ENCODE data around the gene MESD. TPM values are rescaled to one million over a fixed set of nuclear protein-coding genes. Genes with fewer than 3 reads are reported as not detected.

Gene MESD
- total RNA-seq, 1 experiment from 2014 or later, result 30.2 TPM

GRCh38 chr15:80944818-80945217 is 44.8 kb downstream of the MESD start:
- intact Hi-C loops (cut with micrococcal nuclease), result no loop called here
- POLR2A ChIA-PET, result no interaction called here

GRCh38 chr15:80942746-80943565 is 46.7 kb downstream of the MESD start:
- Mint-ChIP-seq H3K4me1 (ENCODE audit: insufficient read depth, unreplicated experiment) (no peaks in the 10 kb centered on the region), H3K27ac (ENCODE audit: low read depth, unreplicated experiment) (no peak overlapping the region), H3K4me3 (ENCODE audit: unreplicated experiment) (no peak overlapping the region), H3K36me3 (ENCODE audit: insufficient read depth, unreplicated experiment) (peaks cover 3% of the 10 kb centered on the region), H3K27me3 (ENCODE audit: insufficient read depth, unreplicated experiment) (no peaks in the 10 kb centered on the region), H3K9me3 (ENCODE audit: unreplicated experiment) (no peaks in the 10 kb centered on the region)
- BruUV-seq (replicated peaks), result no TSS peak
- no peak for DNase-seq (ENCODE audit: unreplicated experiment)
- POLR2A ChIA-PET, result no interaction called here
- no peak for TF ChIP-seq CTCF (IDR thresholded peaks at IDR 0.05; ENCODE audit: unreplicated experiment)
- intact Hi-C loops (cut with micrococcal nuclease), result no loop called here
- CTCF ChIA-PET, result interaction anchor here (0.6 kb wide), 1 partner anchor 447 kb away, joined by 3 read pairs; no protein-coding TSS in a partner anchor

More at GRCh38 chr15:80944818-80945217, 44.8 kb downstream of the MESD start:
- BruUV-seq (replicated peaks), result no TSS peak
- H3K9me3 Mint-ChIP-seq (ENCODE audit: unreplicated experiment), result no peaks in the 10 kb centered on the region
- no peak for DNase-seq (ENCODE audit: unreplicated experiment)
- peaks cover 7% of the 10 kb centered on the region for H3K36me3 Mint-ChIP-seq (ENCODE audit: insufficient read depth, unreplicated experiment)
- CTCF ChIA-PET, result interaction anchor here (0.6 kb wide), 1 partner anchor 506 kb away, joined by 3 read pairs; no protein-coding TSS in a partner anchor
- H3K27ac Mint-ChIP-seq (ENCODE audit: low read depth, unreplicated experiment), result no peak overlapping the region
- no peak overlapping the region for H3K4me3 Mint-ChIP-seq (ENCODE audit: unreplicated experiment)
- no peaks in the 10 kb centered on the region for H3K27me3 Mint-ChIP-seq (ENCODE audit: insufficient read depth, unreplicated experiment)
- no peaks in the 10 kb centered on the region for H3K4me1 Mint-ChIP-seq (ENCODE audit: insufficient read depth, unreplicated experiment)
- TF ChIP-seq CTCF (IDR thresholded peaks at IDR 0.05; ENCODE audit: unreplicated experiment), result no peak

GRCh38 chr15:80942266-80942665 is 47.4 kb downstream of the MESD start:
- no peak overlapping the region for H3K4me3 Mint-ChIP-seq (ENCODE audit: unreplicated experiment)
- no TSS peak for BruUV-seq (replicated peaks)
- H3K27ac Mint-ChIP-seq (ENCODE audit: low read depth, unreplicated experiment), result no peak overlapping the region
- H3K9me3 Mint-ChIP-seq (ENCODE audit: unreplicated experiment), result no peaks in the 10 kb centered on the region
- H3K27me3 Mint-ChIP-seq (ENCODE audit: insufficient read depth, unreplicated experiment), result no peaks in the 10 kb centered on the region
- H3K4me1 Mint-ChIP-seq (ENCODE audit: insufficient read depth, unreplicated experiment), result no peaks in the 10 kb centered on the region
- no peak for TF ChIP-seq CTCF (IDR thresholded peaks at IDR 0.05; ENCODE audit: unreplicated experiment)
- POLR2A ChIA-PET, result no interaction called here
- no peaks in the 10 kb centered on the region for H3K36me3 Mint-ChIP-seq (ENCODE audit: insufficient read depth, unreplicated experiment)
- DNase-seq (ENCODE audit: unreplicated experiment), result no peak
- CTCF ChIA-PET, result interaction anchor here (0.7 to 1.1 kb wide), 4 partner anchors 12 to 446 kb away, joined by 3 to 5 read pairs (median 4); partner anchors contain the start of gene CEMIP
- intact Hi-C loops (cut with micrococcal nuclease), result no loop called here

- H3K36me3 Mint-ChIP-seq (ENCODE audit: insufficient read depth, unreplicated experiment), result no peaks in the 10 kb centered on the region
- no peaks in the 10 kb centered on the region for H3K27me3 Mint-ChIP-seq (ENCODE audit: insufficient read depth, unreplicated experiment)
- TF ChIP-seq CTCF (IDR thresholded peaks at IDR 0.05; ENCODE audit: unreplicated experiment), result no peak
- BruUV-seq (replicated peaks), result no TSS peak
- intact Hi-C loops (cut with micrococcal nuclease), result no loop called here
- no peak overlapping the region for H3K27ac Mint-ChIP-seq (ENCODE audit: low read depth, unreplicated experiment)
- CTCF ChIA-PET, result interaction anchor here (0.5 to 0.7 kb wide), 5 partner anchors 10 to 458 kb away, joined by 3 read pairs; no protein-coding TSS in a partner anchor
- DNase-seq (ENCODE audit: unreplicated experiment), result no peak
- H3K4me1 Mint-ChIP-seq (ENCODE audit: insufficient read depth, unreplicated experiment), result no peaks in the 10 kb centered on the region
- H3K9me3 Mint-ChIP-seq (ENCODE audit: unreplicated experiment), result no peaks in the 10 kb centered on the region
- H3K4me3 Mint-ChIP-seq (ENCODE audit: unreplicated experiment), result no peak overlapping the region
- POLR2A ChIA-PET, result interaction anchor here (0.6 to 0.7 kb wide), 2 partner anchors 34 to 50 kb away, joined by 3 read pairs; no protein-coding TSS in a partner anchor
These were observed 48.8 kb downstream of the MESD start for GRCh38 chr15:80940851-80941250.
